ENCODE data around the gene CTAGE1.
"Not testable (repeated sequence)": the region's sequence is repeated elsewhere in the genome, so short reads cannot be mapped to it uniquely, and the experiment has no call there.

Gene CTAGE1

GRCh38 chr18:22417496-22418188 is at the start of gene CTAGE1:
CTAGE1 (minus strand) TSS chr18:22417915; CDS start chr18:22417811, 104 bp downstream.
- DNase-seq, result no peak

GRCh38 chr18:22466608-22467395 is 49.1 kb upstream of the CTAGE1 start:
- DNase-seq, result no peak

DNA sequence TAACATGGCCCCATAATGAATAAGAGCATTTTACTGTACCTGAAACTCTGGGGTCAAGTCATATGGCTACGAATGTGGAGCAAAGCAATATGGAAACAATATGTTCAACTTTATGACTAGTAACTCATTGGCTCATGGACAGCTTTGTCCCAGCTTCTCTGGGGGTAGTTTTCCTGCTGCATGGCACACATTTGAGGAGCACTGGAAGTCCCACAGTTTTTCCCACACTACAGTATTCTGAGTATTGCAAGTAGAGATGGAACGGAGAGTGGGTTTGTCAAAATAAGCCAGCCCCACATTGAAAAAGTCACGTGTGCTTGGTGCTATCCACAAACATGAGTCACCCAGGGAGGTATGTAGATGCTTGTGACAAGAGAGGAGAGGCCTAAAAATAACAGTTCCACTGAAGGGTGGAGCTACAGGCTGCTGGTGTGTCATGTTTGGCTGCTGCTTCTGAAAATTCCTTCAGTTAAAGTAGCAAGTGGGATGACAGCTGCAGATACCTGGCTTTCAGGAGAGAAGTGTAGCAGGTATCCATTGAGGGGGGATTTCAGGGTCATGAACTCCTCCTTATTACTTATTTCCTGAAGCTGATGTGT is 48.2 kb upstream of the CTAGE1 start:
- peak; percentile 33 for DNase-seq

DNA sequence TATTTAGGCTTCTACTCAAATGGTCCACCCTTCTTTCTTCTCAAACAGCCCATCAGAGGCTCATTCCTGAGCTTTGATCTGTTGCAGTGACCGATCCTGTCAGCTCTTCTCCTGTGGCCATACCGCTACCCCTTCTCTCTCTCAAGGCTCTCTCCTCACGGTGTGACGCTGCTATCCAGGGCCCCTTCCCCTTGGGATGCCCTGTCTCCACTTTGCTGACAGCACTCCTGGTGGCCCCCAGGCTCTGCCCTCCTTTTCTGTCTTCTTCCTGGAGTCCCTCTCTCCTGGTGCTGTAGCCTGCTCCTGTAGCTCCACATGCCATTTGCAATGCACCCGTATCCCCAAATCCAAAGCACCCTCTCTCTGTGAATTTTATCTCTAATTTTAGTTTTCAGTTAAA is 45.4 kb upstream of the CTAGE1 start:
- DNase-seq, result no peak

DNA sequence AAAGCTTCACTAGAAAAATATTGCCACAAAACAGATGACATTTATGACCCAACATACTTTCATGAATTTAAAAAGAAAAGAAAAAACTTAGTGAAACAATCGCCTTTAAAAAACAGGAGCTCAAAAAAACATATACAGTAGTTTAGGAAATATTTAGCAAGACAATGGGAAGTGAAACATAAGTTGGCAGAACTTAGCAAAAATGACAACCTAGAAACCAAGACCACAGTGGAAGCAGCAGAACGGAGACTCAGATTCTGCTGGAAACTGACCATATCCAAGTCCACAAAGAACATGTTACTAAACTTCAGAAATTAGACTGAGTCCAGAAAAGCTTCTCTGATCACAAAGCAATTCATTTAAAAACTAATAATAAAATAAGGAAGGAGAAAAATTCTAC is 41.8 kb upstream of the CTAGE1 start:
- no peak for DNase-seq

GRCh38 chr18:22457524-22457923 is 39.8 kb upstream of the CTAGE1 start:
- DNase-seq, result no peak

DNA sequence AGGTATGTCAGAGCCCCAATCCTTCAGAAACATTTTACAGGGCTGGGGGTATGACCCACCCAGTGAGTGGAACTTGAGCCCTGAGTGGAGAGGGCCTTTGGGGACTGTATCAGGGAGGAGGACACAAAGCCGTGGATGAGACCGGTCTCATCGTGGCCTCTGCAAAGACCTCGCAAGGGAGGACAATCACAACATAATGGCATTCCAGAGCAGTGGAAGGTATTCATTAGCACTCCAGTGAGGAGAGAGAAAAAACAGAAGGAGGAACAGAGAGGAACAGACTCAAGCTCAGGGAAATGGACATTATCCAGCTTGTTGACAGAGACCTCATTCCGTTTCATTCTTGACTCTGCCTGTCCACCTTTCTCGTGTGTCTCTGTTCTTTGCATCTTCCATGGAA is 38.8 kb upstream of the CTAGE1 start:
- DNase-seq, result no peak

GRCh38 chr18:22456116-22456480 is 38.4 kb upstream of the CTAGE1 start:
- no peak for DNase-seq

DNA sequence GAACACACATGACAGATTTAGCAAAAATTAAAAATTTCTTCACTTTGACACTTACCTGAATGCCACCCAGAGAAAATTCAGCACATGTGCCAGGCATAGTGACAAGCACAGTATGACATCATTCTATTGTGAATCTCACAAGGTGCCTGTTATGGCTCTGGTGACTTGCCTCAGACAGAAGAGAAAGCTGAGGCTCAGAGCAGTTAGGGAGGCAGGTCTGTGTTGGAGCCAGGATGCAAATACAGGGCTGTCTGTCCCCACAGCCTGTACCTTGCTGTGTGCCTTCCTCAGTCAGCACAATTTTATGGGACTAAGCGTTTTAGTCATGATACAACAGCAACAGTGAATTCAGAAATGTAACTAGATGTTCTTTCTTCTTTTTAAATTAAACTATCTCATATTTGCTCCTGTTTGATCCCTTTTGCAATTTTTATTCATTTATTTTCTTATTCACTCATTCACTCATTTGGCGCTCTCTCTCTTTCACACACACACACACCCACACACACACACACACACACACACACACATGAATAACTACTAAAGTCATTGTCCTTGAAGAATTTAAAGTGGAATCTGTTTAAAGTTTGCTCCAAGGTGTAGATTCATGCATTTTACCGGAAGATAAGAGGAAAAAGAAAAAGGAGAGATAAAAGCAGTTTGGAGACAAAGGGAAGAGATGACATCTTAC is 37.9 kb upstream of the CTAGE1 start:
- DNase-seq, result no peak

DNA sequence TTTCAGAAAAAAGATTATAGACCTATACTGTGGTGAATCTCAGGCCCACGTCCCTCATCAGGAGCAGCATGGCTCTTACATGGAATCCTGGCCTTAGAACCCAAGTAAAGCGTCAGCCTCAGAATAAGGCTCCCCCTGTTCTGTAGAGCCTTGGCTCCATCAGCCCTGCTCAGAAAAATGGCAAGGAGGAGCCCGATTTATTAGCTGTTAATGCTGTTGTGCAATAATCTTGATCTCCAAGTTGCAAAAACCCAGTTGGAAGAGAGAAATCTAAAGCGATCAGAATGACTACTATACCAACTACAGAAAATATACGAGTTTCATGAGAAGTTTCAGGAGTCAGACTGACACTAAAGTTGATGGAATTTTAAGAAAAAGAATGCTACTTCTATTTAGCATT is 35.6 kb upstream of the CTAGE1 start:
- no peak for DNase-seq

DNA sequence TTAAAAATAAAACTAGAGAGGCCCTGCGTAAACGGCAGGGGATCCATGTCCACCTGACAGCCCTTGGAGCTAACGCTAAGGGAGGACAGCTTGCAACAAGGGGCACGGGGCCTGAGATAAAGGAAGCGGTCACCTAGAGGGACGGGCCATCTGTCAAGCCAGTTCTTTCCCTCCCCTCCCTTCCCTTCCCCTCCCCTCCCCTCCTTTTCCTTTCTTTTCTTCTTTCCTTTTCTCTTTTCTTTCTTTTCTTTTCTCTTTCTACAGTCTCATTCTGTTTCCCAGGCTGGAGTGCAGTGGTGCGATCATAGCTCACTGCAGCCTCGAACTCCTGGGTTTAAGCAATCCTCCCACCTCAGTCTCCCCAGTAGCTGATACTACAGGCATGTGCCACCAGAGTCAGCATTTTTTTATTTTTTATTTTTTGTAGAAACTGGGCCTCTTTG is 34.5 kb upstream of the CTAGE1 start:
- no peak for DNase-seq

DNA sequence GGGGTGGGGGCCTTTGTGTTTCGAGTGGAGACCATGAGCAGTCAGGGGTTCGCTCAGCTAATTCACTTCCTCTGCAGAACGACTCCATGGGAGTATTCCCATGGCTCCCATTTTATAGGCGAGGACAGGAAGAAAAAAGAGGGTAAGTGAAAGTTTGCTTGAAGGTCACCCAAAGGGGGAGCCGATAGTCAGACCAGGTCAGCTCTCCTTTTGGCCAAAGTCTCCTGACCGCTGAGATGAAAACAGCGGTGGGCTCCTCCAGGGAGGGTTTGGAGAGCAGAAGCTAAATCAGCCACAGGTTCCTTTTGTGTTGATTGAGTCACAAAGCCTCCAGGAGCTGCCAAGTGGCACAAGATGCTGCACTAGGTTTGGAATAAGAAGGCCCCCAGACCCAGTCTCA is 34.1 kb upstream of the CTAGE1 start:
- DNase-seq, result no peak

DNA sequence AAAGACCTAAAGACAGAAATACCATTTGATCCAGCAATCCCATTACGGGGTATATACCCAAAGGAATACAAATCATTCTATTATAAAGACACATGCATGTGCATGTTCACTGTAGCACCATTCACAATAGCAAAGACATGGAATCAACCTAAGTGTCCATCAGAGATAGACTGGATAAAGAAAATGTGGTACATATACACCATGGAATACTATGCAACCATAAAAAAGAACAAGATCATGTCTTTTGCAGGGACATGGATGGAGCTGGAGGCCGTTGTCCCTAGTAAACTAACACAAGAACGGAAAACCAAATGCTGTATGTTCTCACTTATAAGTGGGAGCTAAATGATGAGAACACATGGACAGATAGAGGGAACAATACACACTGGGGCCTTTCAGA is 33.1 kb upstream of the CTAGE1 start:
- DNase-seq, result not testable (repeated sequence)

GRCh38 chr18:22450318-22450717 is 32.6 kb upstream of the CTAGE1 start:
- not testable (repeated sequence) for DNase-seq

- not testable (repeated sequence) for DNase-seq
These were observed 32.0 kb upstream of the CTAGE1 start for GRCh38 chr18:22449753-22450152.

GRCh38 chr18:22448238-22448637 is 30.5 kb upstream of the CTAGE1 start:
- DNase-seq, result no peak

GRCh38 chr18:22447792-22448191 is 30.1 kb upstream of the CTAGE1 start:
- no peak for DNase-seq

GRCh38 chr18:22446911-22447310 is 29.2 kb upstream of the CTAGE1 start:
- DNase-seq, result no peak

- DNase-seq, result no peak
These were observed 28.6 kb upstream of the CTAGE1 start for GRCh38 chr18:22446325-22446724.

DNA sequence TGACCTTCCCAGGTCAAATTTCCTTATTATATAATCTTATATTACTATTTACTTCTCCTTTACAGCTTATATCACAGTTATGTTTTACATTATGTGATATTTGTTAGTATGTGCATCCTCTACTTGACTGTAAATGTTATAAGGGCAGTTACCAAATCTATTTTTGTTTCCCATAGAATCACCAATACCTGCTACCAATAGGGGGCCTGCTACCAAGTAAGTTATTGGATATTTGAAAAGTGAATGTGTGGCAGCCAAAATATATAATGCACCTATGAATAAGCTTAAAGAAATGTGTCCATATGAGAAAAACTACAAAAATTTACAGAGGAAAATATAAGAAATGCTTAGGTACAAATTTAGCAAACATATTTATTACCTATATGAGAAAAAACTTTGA is 23.9 kb upstream of the CTAGE1 start:
- DNase-seq, result no peak

DNA sequence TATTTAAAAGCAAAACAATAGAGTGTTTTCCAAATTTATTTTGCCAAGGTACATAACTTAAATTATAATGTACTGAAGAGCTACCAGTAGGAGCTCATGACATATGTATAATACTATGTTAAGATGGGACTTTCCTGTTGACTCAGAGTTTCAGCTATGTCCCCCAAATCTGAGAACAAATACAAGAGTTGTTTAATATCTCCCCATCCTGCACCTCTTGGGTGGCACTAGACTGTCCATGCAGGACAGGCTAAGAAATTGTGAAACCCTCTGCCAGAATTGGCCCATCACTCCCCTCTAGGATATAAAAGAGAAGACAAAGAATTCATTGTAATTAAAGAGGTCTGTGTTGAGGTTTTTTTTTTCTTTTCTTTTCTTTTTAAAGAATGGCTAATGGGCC is 21.7 kb upstream of the CTAGE1 start:
- no peak for DNase-seq

- no peak for DNase-seq
These were observed 18.4 kb upstream of the CTAGE1 start for GRCh38 chr18:22436136-22436535.

DNA sequence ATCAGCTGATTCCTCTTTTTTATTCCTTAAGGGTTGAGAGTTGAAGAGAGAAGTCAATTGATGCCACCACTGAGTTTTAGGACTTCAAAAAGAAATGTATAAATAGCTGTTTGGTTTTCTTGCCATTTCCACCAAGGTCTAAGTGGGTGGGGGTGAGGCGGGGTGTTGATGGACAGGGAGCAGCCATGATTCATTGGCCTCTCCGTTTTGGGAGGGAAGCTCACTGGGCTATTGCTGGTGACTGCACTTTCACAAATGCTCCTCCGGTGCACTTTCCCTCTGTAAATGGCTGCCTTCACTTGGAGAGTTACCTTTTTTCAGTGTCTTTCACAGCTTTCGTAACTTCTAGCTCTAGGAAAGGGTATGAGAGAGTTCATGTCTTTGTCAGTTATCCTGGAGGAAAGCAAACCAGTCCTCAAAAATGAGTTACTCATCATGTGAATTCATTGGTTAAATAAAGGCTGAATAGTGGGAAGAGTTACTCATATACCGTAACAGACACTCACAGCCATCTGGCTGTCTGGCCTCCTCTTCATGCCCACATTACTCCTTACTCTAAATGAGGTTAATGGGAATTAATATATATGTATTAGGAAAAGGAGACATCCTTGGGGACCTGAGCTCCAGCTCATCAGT is 17.4 kb upstream of the CTAGE1 start:
- no peak for DNase-seq

All from right hindlimb (tissue), 1 donor.